ENCODE data around the gene EFCAB8.

DNA sequence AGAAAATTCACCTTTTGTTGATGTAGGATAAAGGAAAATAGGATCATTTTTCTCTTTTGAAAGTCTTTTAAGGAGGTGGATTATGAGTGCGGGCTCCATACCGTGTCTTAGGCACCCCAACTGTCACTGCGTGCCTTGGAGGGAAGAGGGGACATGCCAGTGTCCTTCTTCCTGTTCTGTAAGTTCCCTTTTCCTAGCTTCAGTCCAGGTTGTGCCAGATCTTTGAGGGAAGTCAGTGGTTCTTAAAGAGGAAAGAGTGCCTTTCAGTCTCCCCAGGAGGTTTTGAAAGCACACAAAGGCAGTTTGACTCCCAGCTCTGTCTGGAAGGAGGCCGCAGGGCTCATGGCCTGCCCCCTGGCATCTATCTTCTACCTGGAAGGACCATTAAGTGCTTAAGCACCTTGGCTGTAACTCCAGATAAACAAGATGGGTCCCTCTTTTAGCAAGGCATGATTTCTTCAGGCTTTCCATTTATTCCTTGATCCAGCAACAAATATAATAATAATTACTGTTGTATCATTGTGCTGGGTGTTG is 13.0 kb downstream of the EFCAB8 start:
- TF ChIP-seq EP300 (IDR thresholded peaks at IDR 0.05) (no peak), CTCF (IDR thresholded peaks at IDR 0.05) (no peak)
